MM.1S (cell line): ENCODE measurements around the gene ECPAS.

Source experiments
- DNase-seq: peaks from one replicate; pipeline ENCODE4 v3.0.0-alpha.2; 2015
- H2AFZ ChIP-seq: fragments of 300-600 bp; sonication (generic); 2 replicates; pipeline ENCODE4 v1.6.0; 2016; ENCODE audit warnings: antibody characterized with exemption, low read length
- H3F3A ChIP-seq: fragments of 300-600 bp; sonication (generic); 2 replicates; pipeline ENCODE4 v1.6.1; 2016; ENCODE audit warnings: mild to moderate bottlenecking, antibody characterized with exemption, low read length, moderate library complexity, mixed read lengths; ENCODE audit not compliant: insufficient read depth
- H3K27ac ChIP-seq: fragments of 300-600 bp; sonication (generic); 2 replicates; pipeline ENCODE4 v1.5.1; 2016; ENCODE audit warnings: mild to moderate bottlenecking, low read length
- H3K27me3 ChIP-seq: fragments of 300-600 bp; sonication (generic); replicated peaks from 2 replicates; pipeline ENCODE4 v1.6.0; 2016; ENCODE audit warnings: low read length; ENCODE audit not compliant: insufficient read depth
- H3K36me3 ChIP-seq: fragments of 300-600 bp; sonication (generic); replicated peaks from 2 replicates; pipeline ENCODE4 v1.6.1; 2016; ENCODE audit warnings: mild to moderate bottlenecking, low read length, mixed read lengths; ENCODE audit not compliant: insufficient read depth
- H3K4me1 ChIP-seq: fragments of 300-600 bp; sonication (generic); 2 replicates; pipeline ENCODE4 v1.6.1; 2016; ENCODE audit warnings: low read length, mixed read lengths
- H3K4me2 ChIP-seq: fragments of 300-600 bp; sonication (generic); 2 replicates; pipeline ENCODE4 v1.6.0; 2016; ENCODE audit warnings: low read depth, low read length
- H3K4me3 ChIP-seq: fragments of 300-600 bp; sonication (generic); 2 replicates; pipeline ENCODE4 v1.5.1; 2016; ENCODE audit warnings: low read length, mixed read lengths
- H3K79me2 ChIP-seq: fragments of 300-600 bp; sonication (generic); 2 replicates; pipeline ENCODE4 v1.6.1; 2016; ENCODE audit warnings: mixed run types, low read length, mixed read lengths
- H3K9ac ChIP-seq: fragments of 300-600 bp; sonication (generic); 2 replicates; pipeline ENCODE4 v1.6.1; 2016; ENCODE audit warnings: low read length, mixed read lengths
- H3K9me2 ChIP-seq: fragments of 300-600 bp; sonication (generic); replicated peaks from 2 replicates; pipeline ENCODE4 v1.6.1; 2016; ENCODE audit warnings: mild to moderate bottlenecking, low read length, mixed read lengths; ENCODE audit not compliant: insufficient read depth
- H3K9me3 ChIP-seq: fragments of 300-600 bp; sonication (generic); replicated peaks from 2 replicates; pipeline ENCODE4 v1.6.1; 2016; ENCODE audit warnings: mild to moderate bottlenecking, low read length, mixed read lengths; ENCODE audit not compliant: insufficient read depth
- H4K20me1 ChIP-seq: fragments of 300-600 bp; sonication (generic); 2 replicates; pipeline ENCODE4 v1.6.1; 2016; ENCODE audit warnings: mild to moderate bottlenecking, low read length, moderate library complexity, mixed read lengths; ENCODE audit not compliant: insufficient read depth
- EZH2 ChIP-seq: fragments of 300-600 bp; sonication (generic); optimal IDR thresholded peaks from 2 replicates; pipeline ENCODE3; 2017; ENCODE audit warnings: low read depth, mild to moderate bottlenecking, antibody characterized with exemption, low read length, mixed read lengths
- EZH2phosphoT487 ChIP-seq: fragments of 300-600 bp; sonication (generic); IDR thresholded peaks from 2 replicates; pipeline ENCODE4 v1.6.1; 2018; ENCODE audit warnings: antibody characterized with exemption, low read length
- TF ChIP-seq, protein P1 (sequence below): fragments of 300-600 bp; sonication (generic); IDR thresholded peaks from 2 replicates; pipeline ENCODE4 v1.5.1; 2016; ENCODE audit warnings: antibody characterized with exemption, low read length, mixed read lengths

The ECPAS gene

DNA sequence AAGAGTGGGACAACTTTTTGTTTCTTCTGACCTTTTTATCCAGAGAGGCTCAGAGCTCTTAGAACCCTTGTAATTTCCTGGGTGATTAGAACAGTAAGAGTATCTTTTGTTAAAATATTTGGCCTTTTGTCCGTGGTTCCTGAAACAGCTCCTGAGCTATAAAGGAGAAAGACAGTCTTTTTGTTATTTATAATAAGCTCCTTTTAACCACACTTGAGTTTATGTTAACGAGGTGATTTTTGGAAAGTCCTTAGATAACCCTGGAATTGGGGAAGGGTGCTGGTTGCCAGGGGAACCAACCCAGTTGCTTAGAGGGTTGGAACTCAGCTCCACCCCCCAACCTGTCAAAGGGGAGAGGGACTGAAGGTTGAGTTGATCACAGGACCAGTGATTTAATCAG, 45.6 kb upstream of the ECPAS start:
- TF ChIP-seq EZH2 (no peak), EZH2phosphoT487 (no peak)
- TF ChIP-seq, protein P1, sequence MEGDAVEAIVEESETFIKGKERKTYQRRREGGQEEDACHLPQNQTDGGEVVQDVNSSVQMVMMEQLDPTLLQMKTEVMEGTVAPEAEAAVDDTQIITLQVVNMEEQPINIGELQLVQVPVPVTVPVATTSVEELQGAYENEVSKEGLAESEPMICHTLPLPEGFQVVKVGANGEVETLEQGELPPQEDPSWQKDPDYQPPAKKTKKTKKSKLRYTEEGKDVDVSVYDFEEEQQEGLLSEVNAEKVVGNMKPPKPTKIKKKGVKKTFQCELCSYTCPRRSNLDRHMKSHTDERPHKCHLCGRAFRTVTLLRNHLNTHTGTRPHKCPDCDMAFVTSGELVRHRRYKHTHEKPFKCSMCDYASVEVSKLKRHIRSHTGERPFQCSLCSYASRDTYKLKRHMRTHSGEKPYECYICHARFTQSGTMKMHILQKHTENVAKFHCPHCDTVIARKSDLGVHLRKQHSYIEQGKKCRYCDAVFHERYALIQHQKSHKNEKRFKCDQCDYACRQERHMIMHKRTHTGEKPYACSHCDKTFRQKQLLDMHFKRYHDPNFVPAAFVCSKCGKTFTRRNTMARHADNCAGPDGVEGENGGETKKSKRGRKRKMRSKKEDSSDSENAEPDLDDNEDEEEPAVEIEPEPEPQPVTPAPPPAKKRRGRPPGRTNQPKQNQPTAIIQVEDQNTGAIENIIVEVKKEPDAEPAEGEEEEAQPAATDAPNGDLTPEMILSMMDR = no peak
- no peak overlapping the region for H3K27ac ChIP-seq
- H2AFZ ChIP-seq = no peak overlapping the region
- no peak overlapping the region for H3K4me3 ChIP-seq
- no peaks in the 10 kb centered on the region for H3F3A ChIP-seq
- no peaks in the 10 kb centered on the region for H4K20me1 ChIP-seq
- H3K4me1 ChIP-seq = no peaks in the 10 kb centered on the region
- no peaks in the 10 kb centered on the region for H3K9me2 ChIP-seq
- H3K79me2 ChIP-seq = no peaks in the 10 kb centered on the region
- no peaks in the 10 kb centered on the region for H3K27me3 ChIP-seq
- H3K9ac ChIP-seq = no peak overlapping the region
- H3K36me3 ChIP-seq = no peaks in the 10 kb centered on the region
- no peak for DNase-seq
- no peak overlapping the region for H3K4me2 ChIP-seq
- no peaks in the 10 kb centered on the region for H3K9me3 ChIP-seq

DNA sequence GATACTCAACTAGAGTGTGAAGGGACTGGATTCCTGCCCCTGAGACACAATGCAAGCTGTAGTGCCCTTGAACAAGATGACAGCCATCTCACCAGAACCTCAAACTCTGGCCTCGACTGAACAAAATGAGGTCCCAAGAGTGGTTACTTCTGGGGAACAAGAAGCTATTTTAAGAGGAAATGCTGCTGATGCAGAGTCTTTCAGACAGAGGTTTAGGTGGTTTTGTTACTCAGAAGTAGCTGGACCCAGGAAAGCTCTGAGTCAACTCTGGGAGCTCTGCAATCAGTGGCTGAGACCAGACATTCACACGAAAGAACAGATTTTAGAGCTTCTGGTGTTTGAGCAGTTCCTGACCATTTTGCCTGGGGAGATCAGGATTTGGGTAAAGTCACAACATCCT, 43.2 kb upstream of the ECPAS start:
- no peaks in the 10 kb centered on the region for H4K20me1 ChIP-seq
- TF ChIP-seq EZH2 (no peak), EZH2phosphoT487 (no peak)
- TF ChIP-seq, protein P1 = no peak
- no peak overlapping the region for H3K4me2 ChIP-seq
- H3K9ac ChIP-seq = no peak overlapping the region
- no peaks in the 10 kb centered on the region for H3F3A ChIP-seq
- no peaks in the 10 kb centered on the region for H3K79me2 ChIP-seq
- no peaks in the 10 kb centered on the region for H3K9me3 ChIP-seq
- no peaks in the 10 kb centered on the region for H3K4me1 ChIP-seq
- H3K27ac ChIP-seq = no peak overlapping the region
- no peak overlapping the region for H2AFZ ChIP-seq
- no peak overlapping the region for H3K4me3 ChIP-seq
- no peaks in the 10 kb centered on the region for H3K9me2 ChIP-seq
- no peak for DNase-seq
- no peaks in the 10 kb centered on the region for H3K36me3 ChIP-seq
- H3K27me3 ChIP-seq = no peaks in the 10 kb centered on the region

DNA sequence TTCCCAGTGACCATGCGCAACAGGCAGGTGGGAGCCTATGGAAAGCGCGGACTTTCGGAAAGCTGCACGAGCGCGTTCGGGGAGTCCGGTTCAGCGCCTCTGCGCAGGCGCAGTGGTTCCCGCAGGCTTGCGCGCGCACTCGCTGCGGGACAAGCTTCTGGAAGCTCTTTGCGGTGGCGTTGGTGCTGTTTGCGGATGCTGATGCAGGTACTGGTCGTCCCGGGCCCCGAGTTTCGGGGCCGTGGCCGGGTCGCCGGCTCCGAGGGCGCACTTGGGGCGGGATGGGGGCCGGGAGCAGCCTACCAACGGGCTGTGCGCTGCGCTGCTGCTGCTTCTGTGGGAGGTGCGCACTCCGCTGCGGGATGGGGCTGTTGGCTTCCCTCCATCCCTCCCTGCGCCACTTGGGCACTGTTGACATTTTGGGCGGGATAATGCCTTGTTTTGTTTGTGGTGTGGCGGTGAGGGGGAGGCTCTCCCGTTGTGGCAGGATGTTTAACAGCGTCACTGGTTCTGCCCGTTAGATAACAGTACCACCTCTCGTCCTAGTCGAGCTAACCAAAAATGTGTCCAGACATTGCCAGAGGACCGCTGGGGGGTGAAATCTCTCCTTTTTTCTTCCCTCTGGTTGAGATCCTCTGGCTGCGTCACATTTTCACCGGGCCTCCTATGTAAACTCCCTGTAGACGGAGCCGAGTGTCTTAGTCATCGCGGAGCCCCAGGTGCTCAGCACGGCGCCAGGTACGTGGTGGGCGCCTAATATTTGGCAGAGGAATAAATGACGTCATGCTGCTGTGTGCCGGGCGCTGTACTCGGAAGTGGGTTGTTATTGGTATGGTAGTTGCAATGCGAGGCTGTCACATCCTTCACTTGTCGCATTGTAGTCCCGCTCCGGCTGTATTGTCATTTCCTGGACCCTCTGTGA, 41.1 kb upstream of the ECPAS start, which contains the start of gene ZNF483:
TSS of gene ZNF483 (plus strand) at position 124 of the 922 bp plus-strand sequence. CDS start 2,217 bp downstream, outside the sequence.
- Histone ChIP-seq H3K79me2 (no peaks in the 10 kb centered on the region), H3K36me3 (no peaks in the 10 kb centered on the region), H3K9me3 (no peaks in the 10 kb centered on the region), H4K20me1 (no peaks in the 10 kb centered on the region), H3K4me1 (no peaks in the 10 kb centered on the region), H3K9me2 (no peaks in the 10 kb centered on the region), H2AFZ (no peak within 1 kb of the TSS), H3K27ac (no peak within 1 kb of the TSS), H3K9ac (no peak within 1 kb of the TSS), H3K27me3 (no peaks in the 10 kb centered on the region), H3K4me2 (no peak within 1 kb of the TSS), H3K4me3 (no peak within 1 kb of the TSS; the same call in 1 of the 2 replicates), H3F3A (no peaks in the 10 kb centered on the region)
- no peak for TF ChIP-seq EZH2
- no peak for TF ChIP-seq EZH2phosphoT487
- TF ChIP-seq, protein P1 = no peak
- no peak for DNase-seq
